ENCODE measurements around the gene VIL1.
A peak's percentile ranks its signal among the peaks of the same experiment; 100 is the strongest.

The VIL1 gene

DNA sequence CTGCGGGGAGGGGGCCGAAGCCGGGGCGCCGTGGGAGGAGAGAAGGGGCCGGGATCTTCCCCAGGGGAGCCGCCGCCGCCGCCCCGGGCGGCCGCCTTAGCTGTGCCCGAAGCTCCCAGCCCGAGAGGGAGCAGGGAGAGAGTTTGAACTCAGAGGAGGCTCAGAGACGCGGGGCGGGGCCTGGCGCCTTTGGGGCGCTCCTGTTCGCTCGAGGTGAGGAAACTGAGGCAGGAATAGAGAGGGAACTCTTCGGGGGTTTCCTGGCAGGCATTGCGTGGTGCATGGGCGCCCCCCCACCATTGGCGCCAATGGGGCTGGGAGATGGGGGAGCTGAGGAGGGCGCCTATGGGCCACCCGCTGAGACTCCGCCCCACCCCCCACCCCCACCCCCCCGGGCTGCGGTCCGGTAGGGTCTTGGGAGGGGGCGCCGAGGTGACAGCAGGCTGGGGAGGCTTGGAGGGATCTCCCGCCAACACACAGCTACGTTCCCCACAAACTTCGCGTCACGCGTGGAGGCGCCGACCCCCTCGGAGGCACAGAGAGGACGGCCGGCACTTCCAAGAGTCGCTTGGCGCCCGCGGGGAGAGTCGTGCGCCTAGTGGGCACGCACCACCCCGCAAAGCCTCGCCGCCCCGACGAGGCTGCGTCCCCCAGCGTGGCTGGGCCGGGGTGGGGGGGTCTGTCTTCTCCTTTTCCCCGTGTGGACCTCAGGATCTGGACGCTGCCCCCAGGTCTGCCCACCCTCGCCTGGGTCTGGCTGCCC lies 18.6 kb upstream of the VIL1 start (continued):
- TF ChIP-seq, protein P1, sequence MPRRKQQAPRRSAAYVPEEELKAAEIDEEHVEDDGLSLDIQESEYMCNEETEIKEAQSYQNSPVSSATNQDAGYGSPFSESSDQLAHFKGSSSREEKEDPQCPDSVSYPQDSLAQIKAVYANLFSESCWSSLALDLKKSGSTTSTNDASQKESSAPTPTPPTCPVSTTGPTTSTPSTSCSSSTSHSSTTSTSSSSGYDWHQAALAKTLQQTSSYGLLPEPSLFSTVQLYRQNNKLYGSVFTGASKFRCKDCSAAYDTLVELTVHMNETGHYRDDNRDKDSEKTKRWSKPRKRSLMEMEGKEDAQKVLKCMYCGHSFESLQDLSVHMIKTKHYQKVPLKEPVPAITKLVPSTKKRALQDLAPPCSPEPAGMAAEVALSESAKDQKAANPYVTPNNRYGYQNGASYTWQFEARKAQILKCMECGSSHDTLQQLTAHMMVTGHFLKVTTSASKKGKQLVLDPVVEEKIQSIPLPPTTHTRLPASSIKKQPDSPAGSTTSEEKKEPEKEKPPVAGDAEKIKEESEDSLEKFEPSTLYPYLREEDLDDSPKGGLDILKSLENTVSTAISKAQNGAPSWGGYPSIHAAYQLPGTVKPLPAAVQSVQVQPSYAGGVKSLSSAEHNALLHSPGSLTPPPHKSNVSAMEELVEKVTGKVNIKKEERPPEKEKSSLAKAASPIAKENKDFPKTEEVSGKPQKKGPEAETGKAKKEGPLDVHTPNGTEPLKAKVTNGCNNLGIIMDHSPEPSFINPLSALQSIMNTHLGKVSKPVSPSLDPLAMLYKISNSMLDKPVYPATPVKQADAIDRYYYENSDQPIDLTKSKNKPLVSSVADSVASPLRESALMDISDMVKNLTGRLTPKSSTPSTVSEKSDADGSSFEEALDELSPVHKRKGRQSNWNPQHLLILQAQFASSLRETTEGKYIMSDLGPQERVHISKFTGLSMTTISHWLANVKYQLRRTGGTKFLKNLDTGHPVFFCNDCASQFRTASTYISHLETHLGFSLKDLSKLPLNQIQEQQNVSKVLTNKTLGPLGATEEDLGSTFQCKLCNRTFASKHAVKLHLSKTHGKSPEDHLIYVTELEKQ (tag by site-specific recombination; IDR thresholded peaks at IDR 0.05; ENCODE audit: borderline replicate concordance), result no peak
- TF ChIP-seq ZNF626 (tag by site-specific recombination; IDR thresholded peaks at IDR 0.05) (no peak), KLF8 (tag by site-specific recombination; IDR thresholded peaks at IDR 0.05) (0 out of 2 replicates have a peak, but pooled peaks have one; percentile 18), SETDB1 (IDR thresholded peaks at IDR 0.05; ENCODE audit: insufficient read length, low read length) (no peak), IKZF3 (tag by site-specific recombination; IDR thresholded peaks at IDR 0.05) (no peak), ZNF791 (tag by site-specific recombination; IDR thresholded peaks at IDR 0.05) (no peak), ZNF623 (tag by site-specific recombination; IDR thresholded peaks at IDR 0.05) (no peak), ZNF621 (tag by site-specific recombination; IDR thresholded peaks at IDR 0.05) (no peak), HOXC10 (CRISPR knock-in tag; IDR thresholded peaks at IDR 0.05) (no peak), ZNF423 (tag by site-specific recombination; IDR thresholded peaks at IDR 0.05) (no peak), ZNF830 (tag by site-specific recombination; IDR thresholded peaks at IDR 0.05; ENCODE audit: low read depth) (no peak), ZXDB (tag by site-specific recombination; IDR thresholded peaks at IDR 0.05) (no peak), ZNF274 (IDR thresholded peaks at IDR 0.05; ENCODE audit: low read length) (no peak), ZNF274 (tag by site-specific recombination; IDR thresholded peaks at IDR 0.05; ENCODE audit: borderline replicate concordance) (no peak), ZNF660 (tag by site-specific recombination; IDR thresholded peaks at IDR 0.05) (no peak), ZNF76 (tag by site-specific recombination; IDR thresholded peaks at IDR 0.05; ENCODE audit: borderline replicate concordance, low read depth) (no peak), ZFP37 (tag by site-specific recombination; IDR thresholded peaks at IDR 0.05) (no peak), ZNF24 (tag by site-specific recombination; IDR thresholded peaks at IDR 0.05) (no peak), ZFHX2 (tag by site-specific recombination; conservative IDR thresholded peaks at IDR 0.05) (no peak), KLF9 (tag by site-specific recombination; IDR thresholded peaks at IDR 0.05; ENCODE audit: low read depth) (0 out of 2 replicates have a peak, but pooled peaks have one; percentile 43), GLI2 (tag by site-specific recombination; IDR thresholded peaks at IDR 0.05; ENCODE audit: borderline replicate concordance, low read depth) (no peak), ZNF341 (tag by site-specific recombination; IDR thresholded peaks at IDR 0.05; ENCODE audit: low read depth) (peak; percentile 33; the same call in 1 of the 2 replicates), ZNF530 (tag by site-specific recombination; IDR thresholded peaks at IDR 0.05; ENCODE audit: low read depth) (no peak), ZNF610 (tag by site-specific recombination; IDR thresholded peaks at IDR 0.05; ENCODE audit: borderline replicate concordance) (no peak), ZNF2 (tag by site-specific recombination; IDR thresholded peaks at IDR 0.05) (no peak), ZNF140 (tag by site-specific recombination; IDR thresholded peaks at IDR 0.05) (no peak), ZNF391 (tag by site-specific recombination; IDR thresholded peaks at IDR 0.05; ENCODE audit: borderline replicate concordance, low read depth) (no peak), ZIC2 (tag by site-specific recombination; IDR thresholded peaks at IDR 0.05) (peak; percentile 23; the same call in 1 of the 2 replicates), MYNN (tag by site-specific recombination; IDR thresholded peaks at IDR 0.05; ENCODE audit: borderline replicate concordance) (no peak), ZNF658 (tag by site-specific recombination; IDR thresholded peaks at IDR 0.05) (no peak)
- TF ChIP-seq, protein P2, sequence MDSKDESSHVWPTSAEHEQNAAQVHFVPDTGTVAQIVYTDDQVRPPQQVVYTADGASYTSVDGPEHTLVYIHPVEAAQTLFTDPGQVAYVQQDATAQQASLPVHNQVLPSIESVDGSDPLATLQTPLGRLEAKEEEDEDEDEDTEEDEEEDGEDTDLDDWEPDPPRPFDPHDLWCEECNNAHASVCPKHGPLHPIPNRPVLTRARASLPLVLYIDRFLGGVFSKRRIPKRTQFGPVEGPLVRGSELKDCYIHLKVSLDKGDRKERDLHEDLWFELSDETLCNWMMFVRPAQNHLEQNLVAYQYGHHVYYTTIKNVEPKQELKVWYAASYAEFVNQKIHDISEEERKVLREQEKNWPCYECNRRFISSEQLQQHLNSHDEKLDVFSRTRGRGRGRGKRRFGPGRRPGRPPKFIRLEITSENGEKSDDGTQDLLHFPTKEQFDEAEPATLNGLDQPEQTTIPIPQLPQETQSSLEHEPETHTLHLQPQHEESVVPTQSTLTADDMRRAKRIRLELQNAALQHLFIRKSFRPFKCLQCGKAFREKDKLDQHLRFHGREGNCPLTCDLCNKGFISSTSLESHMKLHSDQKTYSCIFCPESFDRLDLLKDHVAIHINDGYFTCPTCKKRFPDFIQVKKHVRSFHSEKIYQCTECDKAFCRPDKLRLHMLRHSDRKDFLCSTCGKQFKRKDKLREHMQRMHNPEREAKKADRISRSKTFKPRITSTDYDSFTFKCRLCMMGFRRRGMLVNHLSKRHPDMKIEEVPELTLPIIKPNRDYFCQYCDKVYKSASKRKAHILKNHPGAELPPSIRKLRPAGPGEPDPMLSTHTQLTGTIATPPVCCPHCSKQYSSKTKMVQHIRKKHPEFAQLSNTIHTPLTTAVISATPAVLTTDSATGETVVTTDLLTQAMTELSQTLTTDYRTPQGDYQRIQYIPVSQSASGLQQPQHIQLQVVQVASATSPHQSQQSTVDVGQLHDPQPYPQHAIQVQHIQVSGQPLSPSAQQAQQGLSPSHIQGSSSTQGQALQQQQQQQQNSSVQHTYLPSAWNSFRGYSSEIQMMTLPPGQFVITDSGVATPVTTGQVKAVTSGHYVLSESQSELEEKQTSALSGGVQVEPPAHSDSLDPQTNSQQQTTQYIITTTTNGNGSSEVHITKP (tag by site-specific recombination; IDR thresholded peaks at IDR 0.05), result no peak
- TF ChIP-seq, protein P3, sequence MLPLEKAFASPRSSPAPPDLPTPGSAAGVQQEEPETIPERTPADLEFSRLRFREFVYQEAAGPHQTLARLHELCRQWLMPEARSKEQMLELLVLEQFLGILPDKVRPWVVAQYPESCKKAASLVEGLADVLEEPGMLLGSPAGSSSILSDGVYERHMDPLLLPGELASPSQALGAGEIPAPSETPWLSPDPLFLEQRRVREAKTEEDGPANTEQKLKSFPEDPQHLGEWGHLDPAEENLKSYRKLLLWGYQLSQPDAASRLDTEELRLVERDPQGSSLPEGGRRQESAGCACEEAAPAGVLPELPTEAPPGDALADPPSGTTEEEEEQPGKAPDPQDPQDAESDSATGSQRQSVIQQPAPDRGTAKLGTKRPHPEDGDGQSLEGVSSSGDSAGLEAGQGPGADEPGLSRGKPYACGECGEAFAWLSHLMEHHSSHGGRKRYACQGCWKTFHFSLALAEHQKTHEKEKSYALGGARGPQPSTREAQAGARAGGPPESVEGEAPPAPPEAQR (tag by site-specific recombination; IDR thresholded peaks at IDR 0.05), result no peak
